Measurements from ENCODE around the gene TNIK. TPM values are rescaled to one million over a fixed set of nuclear protein-coding genes. Genes with fewer than 3 reads are reported as not detected.

Gene TNIK
- total and polyA plus RNA-seq, 4 donors: 3.7 to 9.8 (median 5.2) TPM

DNA sequence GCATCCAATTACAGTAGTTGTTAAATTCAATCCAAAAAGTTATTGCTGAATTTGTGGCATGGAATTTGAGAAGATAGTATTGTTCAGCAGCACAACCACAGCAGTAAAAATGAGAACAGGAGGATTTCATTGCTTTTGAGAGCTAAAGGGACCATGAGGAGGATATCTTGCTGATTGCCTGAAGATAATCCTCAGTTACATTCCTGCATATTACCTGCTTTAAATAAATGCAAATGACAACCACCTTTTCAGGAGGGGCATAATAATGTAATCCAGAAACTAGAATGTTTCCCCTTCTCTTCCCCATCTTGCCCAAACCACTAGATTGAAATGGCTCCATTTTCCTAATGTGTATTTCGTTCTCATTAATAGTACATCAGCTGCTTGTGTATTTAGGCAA lies 398.5 kb downstream of the TNIK start:
- Histone ChIP-seq H3K9me3 (ENCODE audit: control insufficient read depth in 4 of 4, low read length in 3 of 4) (no peaks in the 10 kb centered on the region), H3K4me1 (ENCODE audit: control insufficient read depth in 4 of 4, insufficient read depth in 4 of 4, low read length in 3 of 4) (peaks cover 1 to 13% (median 6%) of the 10 kb centered on the region in 4 donors), H3K36me3 (ENCODE audit: control insufficient read depth in 4 of 4, insufficient read depth in 3 of 4, low read depth in 1 of 4, low read length in 3 of 4) (no peaks in the 10 kb centered on the region), H3K27ac (ENCODE audit: low read depth in 1 of 2, low read length in 2 of 2) (no peak overlapping the region), H3K4me3 (ENCODE audit: low read depth in 1 of 3, low read length in 3 of 3) (no peak overlapping the region), H3K27me3 (ENCODE audit: control insufficient read depth in 4 of 4, insufficient read depth in 4 of 4, low read length in 3 of 4) (no peaks in the 10 kb centered on the region), H3K9ac (ENCODE audit: low read depth in 1 of 2, low read length in 2 of 2) (no peak overlapping the region)
- TF ChIP-seq FOXA2 (IDR thresholded peaks at IDR 0.05) (no peak), JUND (IDR thresholded peaks at IDR 0.05) (no peak), HNF4A (conservative IDR thresholded peaks at IDR 0.05) (no peak), HNF4G (IDR thresholded peaks at IDR 0.05) (no peak), FOXA1 (IDR thresholded peaks at IDR 0.05) (no peak), SP1 (IDR thresholded peaks at IDR 0.05) (no peak), EGR1 (IDR thresholded peaks at IDR 0.05; ENCODE audit: low read depth in 2 of 2) (no peak), TAF1 (conservative IDR thresholded peaks at IDR 0.05) (no peak), YY1 (IDR thresholded peaks at IDR 0.05) (no peak), NR2F2 (IDR thresholded peaks at IDR 0.05) (no peak), RAD21 (IDR thresholded peaks at IDR 0.05) (no peak), RXRA (IDR thresholded peaks at IDR 0.05) (no peak)
- TF ChIP-seq, protein P1, sequence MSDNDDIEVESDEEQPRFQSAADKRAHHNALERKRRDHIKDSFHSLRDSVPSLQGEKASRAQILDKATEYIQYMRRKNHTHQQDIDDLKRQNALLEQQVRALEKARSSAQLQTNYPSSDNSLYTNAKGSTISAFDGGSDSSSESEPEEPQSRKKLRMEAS (IDR thresholded peaks at IDR 0.05): no peak
- TF ChIP-seq, protein P2, sequence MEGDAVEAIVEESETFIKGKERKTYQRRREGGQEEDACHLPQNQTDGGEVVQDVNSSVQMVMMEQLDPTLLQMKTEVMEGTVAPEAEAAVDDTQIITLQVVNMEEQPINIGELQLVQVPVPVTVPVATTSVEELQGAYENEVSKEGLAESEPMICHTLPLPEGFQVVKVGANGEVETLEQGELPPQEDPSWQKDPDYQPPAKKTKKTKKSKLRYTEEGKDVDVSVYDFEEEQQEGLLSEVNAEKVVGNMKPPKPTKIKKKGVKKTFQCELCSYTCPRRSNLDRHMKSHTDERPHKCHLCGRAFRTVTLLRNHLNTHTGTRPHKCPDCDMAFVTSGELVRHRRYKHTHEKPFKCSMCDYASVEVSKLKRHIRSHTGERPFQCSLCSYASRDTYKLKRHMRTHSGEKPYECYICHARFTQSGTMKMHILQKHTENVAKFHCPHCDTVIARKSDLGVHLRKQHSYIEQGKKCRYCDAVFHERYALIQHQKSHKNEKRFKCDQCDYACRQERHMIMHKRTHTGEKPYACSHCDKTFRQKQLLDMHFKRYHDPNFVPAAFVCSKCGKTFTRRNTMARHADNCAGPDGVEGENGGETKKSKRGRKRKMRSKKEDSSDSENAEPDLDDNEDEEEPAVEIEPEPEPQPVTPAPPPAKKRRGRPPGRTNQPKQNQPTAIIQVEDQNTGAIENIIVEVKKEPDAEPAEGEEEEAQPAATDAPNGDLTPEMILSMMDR (IDR thresholded peaks at IDR 0.05; ENCODE audit: low read depth, low read length, missing input control): no peak
- TF ChIP-seq, protein P3, sequence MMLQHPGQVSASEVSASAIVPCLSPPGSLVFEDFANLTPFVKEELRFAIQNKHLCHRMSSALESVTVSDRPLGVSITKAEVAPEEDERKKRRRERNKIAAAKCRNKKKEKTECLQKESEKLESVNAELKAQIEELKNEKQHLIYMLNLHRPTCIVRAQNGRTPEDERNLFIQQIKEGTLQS (IDR thresholded peaks at IDR 0.05): no peak
- no peak for DNase-seq (ENCODE audit: low spot score)
- 98% methylated on average over 1 of the region's 1 CpG for WGBS

- 54% methylated on average over 3 of the region's 3 CpGs for WGBS
- no peak overlapping the region for H3K27ac ChIP-seq (ENCODE audit: low read depth in 1 of 2, low read length in 2 of 2)
Observed at GRCh38 chr3:171059978-171060377, 400.2 kb downstream of the TNIK start.

DNA sequence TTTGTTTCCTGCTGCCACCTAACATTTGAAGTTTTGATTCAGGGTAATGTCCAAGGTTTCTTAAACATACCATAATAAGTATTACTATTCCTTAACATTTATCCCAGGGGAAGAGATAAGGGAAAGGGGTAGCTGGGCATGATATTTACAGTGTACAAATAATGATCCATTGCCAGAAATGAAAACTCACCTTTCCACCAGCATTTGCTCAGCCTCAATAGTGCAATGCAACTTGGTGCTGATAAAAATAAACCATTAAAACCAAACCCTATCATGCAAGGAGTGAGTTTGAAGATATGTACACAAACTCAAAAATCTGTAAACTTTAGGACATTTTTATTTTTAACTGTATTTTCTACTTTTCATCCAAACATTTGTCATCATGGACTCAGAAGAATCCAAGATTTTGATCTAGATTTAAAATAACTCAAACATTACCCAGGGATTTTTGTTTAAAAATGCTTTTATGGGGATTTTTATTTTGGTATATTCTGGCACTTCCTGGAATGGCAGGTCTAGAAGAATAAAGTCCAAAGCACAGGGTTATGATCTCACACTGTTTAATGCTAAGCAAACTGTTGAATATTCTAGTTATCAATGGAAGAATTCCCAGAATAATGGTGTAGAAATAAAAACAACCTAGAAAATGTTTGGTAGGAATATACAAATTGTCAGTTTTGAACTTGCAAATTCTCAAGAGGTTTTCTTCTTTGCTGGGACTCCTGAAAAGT lies 401.2 kb downstream of the TNIK start:
- H3K36me3 ChIP-seq (ENCODE audit: control insufficient read depth in 4 of 4, insufficient read depth in 3 of 4, low read depth in 1 of 4, low read length in 3 of 4): no peaks in the 10 kb centered on the region
- no peak for TF ChIP-seq EGR1 (IDR thresholded peaks at IDR 0.05; ENCODE audit: low read depth in 2 of 2)
- peak; percentile 15 for TF ChIP-seq SP1 (IDR thresholded peaks at IDR 0.05)
- peak; percentile 65 to 69 for TF ChIP-seq HNF4A (conservative IDR thresholded peaks at IDR 0.05)
- no peak for TF ChIP-seq JUND (IDR thresholded peaks at IDR 0.05)
- TF ChIP-seq YY1 (IDR thresholded peaks at IDR 0.05): peak; percentile 28
- H3K4me1 ChIP-seq (ENCODE audit: control insufficient read depth in 4 of 4, insufficient read depth in 4 of 4, low read length in 3 of 4): peaks cover 1 to 13% (median 6%) of the 10 kb centered on the region in 4 donors
- DNase-seq (ENCODE audit: low spot score): no peak
- no peak overlapping the region for H3K9ac ChIP-seq (ENCODE audit: low read depth in 1 of 2, low read length in 2 of 2)
- H3K4me3 ChIP-seq (ENCODE audit: low read depth in 1 of 3, low read length in 3 of 3): no peak overlapping the region
- no peaks in the 10 kb centered on the region for H3K27me3 ChIP-seq (ENCODE audit: control insufficient read depth in 4 of 4, insufficient read depth in 4 of 4, low read length in 3 of 4)
- peak overlapping the region; percentile 22 to 34 for H3K27ac ChIP-seq (ENCODE audit: low read depth in 1 of 2, low read length in 2 of 2)
- no peaks in the 10 kb centered on the region for H3K9me3 ChIP-seq (ENCODE audit: control insufficient read depth in 4 of 4, low read length in 3 of 4)

More at GRCh38 chr3:171059978-171060377, 400.2 kb downstream of the TNIK start:
- H3K4me1 ChIP-seq (ENCODE audit: control insufficient read depth in 4 of 4, insufficient read depth in 4 of 4, low read length in 3 of 4): peaks cover 1 to 13% (median 6%) of the 10 kb centered on the region in 4 donors
- no peaks in the 10 kb centered on the region for H3K9me3 ChIP-seq (ENCODE audit: control insufficient read depth in 4 of 4, low read length in 3 of 4)
- DNase-seq (ENCODE audit: low spot score): no peak
- H3K27me3 ChIP-seq (ENCODE audit: control insufficient read depth in 4 of 4, insufficient read depth in 4 of 4, low read length in 3 of 4): no peaks in the 10 kb centered on the region
- H3K4me3 ChIP-seq (ENCODE audit: low read depth in 1 of 3, low read length in 3 of 3): no peak overlapping the region
- no peaks in the 10 kb centered on the region for H3K36me3 ChIP-seq (ENCODE audit: control insufficient read depth in 4 of 4, insufficient read depth in 3 of 4, low read depth in 1 of 4, low read length in 3 of 4)
- TF ChIP-seq SP1 (IDR thresholded peaks at IDR 0.05) (no peak), HNF4A (conservative IDR thresholded peaks at IDR 0.05) (peak; percentile 19 to 41)
- no peak overlapping the region for H3K9ac ChIP-seq (ENCODE audit: low read depth in 1 of 2, low read length in 2 of 2)
